K562 (cell line): Measurements from ENCODE around the gene GARRE1. TPM values are rescaled to one million over a fixed set of nuclear protein-coding genes. Genes with fewer than 3 reads are reported as not detected.
A peak's percentile ranks its signal among the peaks of the same experiment; 100 is the strongest.

Source experiments
- ATAC-seq: fragments of 200-7000 bp; cut with Tn5 transposase; 3 replicates; pipeline ENCODE4 v1.9.1; 2020; ENCODE audit warnings: moderate library complexity
- BruUV-seq: library from RNA; stranded (reverse); fragments of 400-500 nt; replicated peaks from 2 replicates; lab custom pipeline; 2021; lab: Mats Ljungman, UMichigan
- CTCF ChIA-PET: fragments of 300-600 bp; formaldehyde crosslinking; extraction: SDS; loops from one replicate; lab custom pipeline; 2021; ENCODE audit warnings: low intra/inter-chr PET ratio; lab: Yijun Ruan, JAX
- POLR2A ChIA-PET: fragments of 300-600, 350-650 bp; sonication (Branson Sonifier 250); formaldehyde crosslinking; extraction: SDS; loops from one replicate; lab custom pipeline; 2021; ENCODE audit warnings: antibody characterized with exemption, inconsistent platforms; lab: Yijun Ruan, JAX
- DNase-seq, 4 experiments: peaks; one replicate each; pipeline versions ENCODE4 v3.0.0 to v3.0.0-alpha.2; 2011 to 2018; ENCODE audit warnings: low spot score in 3 of 4, mixed read lengths in 3 of 4; ENCODE audit errors: extremely low read depth in 1 of 4
- FAIRE-seq: peaks from 2 replicates; lab custom pipeline; 2011; peaks lifted over from hg19 to GRCh38; lab: Jason Lieb, UNC
- H2AFZ ChIP-seq: 2 replicates; pipeline ENCODE4 v1.6.0; 2011; ENCODE audit warnings: low read depth, low read length, control low read depth, inconsistent platforms
- H3K27ac ChIP-seq: fragments of 200-600 bp; 3 replicates; pipeline ENCODE4 v1.8.0; 2011; ENCODE audit warnings: low read depth, mild to moderate bottlenecking, control low read depth, inconsistent platforms, low read length, moderate library complexity, mixed read lengths; ENCODE audit errors: extremely low read depth
- H3K27me3 ChIP-seq, 2 experiments: fragments of 300-600 bp in 1 of 2; 2 replicates in 1 of 2; 3 replicates in 1 of 2; pipeline versions ENCODE4 v1.6.0 to v1.8.0; 2011; ENCODE audit warnings: inconsistent platforms in 2 of 2, low read length in 2 of 2, mild to moderate bottlenecking in 1 of 2, mixed read lengths in 1 of 2, moderate library complexity in 1 of 2; ENCODE audit not compliant: control insufficient read depth in 2 of 2, insufficient read depth in 2 of 2
- H3K36me3 ChIP-seq: fragments of 300-600 bp; 3 replicates; pipeline ENCODE4 v1.8.0; 2011; ENCODE audit warnings: mild to moderate bottlenecking, low read length, inconsistent platforms; ENCODE audit not compliant: control insufficient read depth, insufficient read depth
- H3K4me1 ChIP-seq, 2 experiments: fragments of 200-600 bp in 1 of 2; replicated peaks in 1 of 2; 2 replicates in 1 of 2; 3 replicates in 1 of 2; pipeline versions ENCODE4 v1.5.1 to v1.8.0; 2011; ENCODE audit warnings: inconsistent platforms in 2 of 2, low read length in 2 of 2, mild to moderate bottlenecking in 1 of 2, mixed read lengths in 1 of 2, moderate library complexity in 1 of 2; ENCODE audit not compliant: control insufficient read depth in 2 of 2, insufficient read depth in 2 of 2
- H3K4me2 ChIP-seq: 2 replicates; pipeline ENCODE4 v1.6.1; 2011; ENCODE audit warnings: low read length, control low read depth, inconsistent platforms, mixed read lengths; ENCODE audit not compliant: insufficient read depth
- H3K4me3 ChIP-seq: fragments of 200-600 bp; sonication (generic), shearing (Covaris generic); 2 replicates; pipeline ENCODE4 v1.5.1; 2016; ENCODE audit warnings: control low read depth, inconsistent platforms
- H3K79me2 ChIP-seq: fragments of 200-600 bp; 3 replicates; pipeline ENCODE4 v1.8.0; 2011; ENCODE audit warnings: low read length, inconsistent platforms; ENCODE audit not compliant: control insufficient read depth, insufficient read depth
- H3K9ac ChIP-seq, 2 experiments: 2 replicates each; pipeline versions ENCODE4 v1.6.0 to v1.6.1; 2011; ENCODE audit warnings: low read depth in 2 of 2, low read length in 2 of 2, control low read depth in 1 of 2, inconsistent platforms in 1 of 2, mild to moderate bottlenecking in 1 of 2, mixed read lengths in 1 of 2; ENCODE audit not compliant: insufficient read depth in 1 of 2
- H3K9me1 ChIP-seq: one replicate; pipeline ENCODE4 v1.6.0; 2011; ENCODE audit warnings: inconsistent platforms, mild to moderate bottlenecking, low read length, moderate library complexity; ENCODE audit not compliant: control insufficient read depth, insufficient read depth
- H3K9me3 ChIP-seq: replicated peaks from 2 replicates; pipeline ENCODE4 v1.5.1; 2011; ENCODE audit warnings: low read depth, low read length, inconsistent platforms; ENCODE audit not compliant: control insufficient read depth, insufficient read depth
- H4K20me1 ChIP-seq: replicated peaks from 2 replicates; pipeline ENCODE4 v1.6.1; 2011; ENCODE audit warnings: low read length, inconsistent platforms, mixed read lengths; ENCODE audit not compliant: control insufficient read depth, insufficient read depth
- ATF3 ChIP-seq, 2 experiments: fragments of 450-650 bp in 1 of 2; sonication (generic) in 1 of 2; formaldehyde crosslinking in 1 of 2; IDR thresholded peaks in 1 of 2; conservative IDR thresholded peaks in 1 of 2; 2 replicates each; pipeline versions ENCODE4 v1.6.1 to v1.8.1; 2016 to 2023; ENCODE audit warnings: mild to moderate bottlenecking in 2 of 2, moderate library complexity in 2 of 2, inconsistent platforms in 1 of 2, missing genetic modification reagents in 1 of 2
- E4F1 ChIP-seq: fragments of 250-450 bp; sonication (Bioruptor Pico); IDR thresholded peaks from 2 replicates; pipeline ENCODE4 v1.5.0; 2021; ENCODE audit warnings: mild to moderate bottlenecking, borderline replicate concordance
- HEY1 ChIP-seq: fragments of 250-450 bp; sonication (Bioruptor Pico); IDR thresholded peaks from 2 replicates; pipeline ENCODE4 v1.5.0; 2020; ENCODE audit warnings: mild to moderate bottlenecking, moderate library complexity, borderline replicate concordance
- HMGXB4 ChIP-seq: sonication (generic); formaldehyde crosslinking; IDR thresholded peaks from 2 replicates; pipeline ENCODE4 v1.8.1; 2023; ENCODE audit warnings: mild to moderate bottlenecking, missing genetic modification reagents
- ILK ChIP-seq: fragments of 450-650 bp; IDR thresholded peaks from 2 replicates; pipeline ENCODE4 v1.6.1; 2016; ENCODE audit warnings: missing genetic modification characterization, low read depth, mild to moderate bottlenecking, missing compliant biosample characterization, moderate library complexity, borderline replicate concordance
- SETDB1 ChIP-seq: IDR thresholded peaks from one replicate; pipeline ENCODE4 v1.6.1; 2012; ENCODE audit warnings: low read length, control low read depth, inconsistent platforms
- TAF1 ChIP-seq: IDR thresholded peaks from 2 replicates; pipeline ENCODE4 v1.6.1; 2011; ENCODE audit warnings: mild to moderate bottlenecking, low read length, moderate library complexity; ENCODE audit not compliant: insufficient read depth, control insufficient read depth, severe bottlenecking; ENCODE audit errors: extremely low read depth
- USF1 ChIP-seq: sonication (generic); formaldehyde crosslinking; IDR thresholded peaks from 2 replicates; pipeline ENCODE4 v1.9.0; 2022; ENCODE audit warnings: mild to moderate bottlenecking, missing genetic modification reagents
- ZNF217 ChIP-seq: sonication (generic); formaldehyde crosslinking; IDR thresholded peaks from 2 replicates; pipeline ENCODE4 v1.8.0; 2022; ENCODE audit warnings: mild to moderate bottlenecking, missing genetic modification reagents
- ZNF354B ChIP-seq: fragments of 250-450 bp; sonication (Bioruptor Pico); IDR thresholded peaks from 2 replicates; pipeline ENCODE4 v1.4.0; 2020
- ZNF41 ChIP-seq: fragments of 250-450 bp; sonication (Bioruptor Pico); conservative IDR thresholded peaks from 2 replicates; pipeline ENCODE4 v1.4.0; 2020; ENCODE audit warnings: mild to moderate bottlenecking
- ZNF668 ChIP-seq: fragments of 250-450 bp; sonication (Bioruptor Pico); IDR thresholded peaks from 2 replicates; pipeline ENCODE4 v1.8.0; 2022; ENCODE audit warnings: mild to moderate bottlenecking, inconsistent platforms
- WGBS: fragments of 100-300 bp; shearing (Covaris generic); methylation state at CpG from one replicate; pipeline ENCODE4 v1.1.6; 2016; ENCODE audit warnings: low coverage, mixed read lengths; ENCODE audit not compliant: insufficient coverage; ENCODE audit errors: missing lambda C conversion rate; 5-methylcytosine and 5-hydroxymethylcytosine counted together
- in situ Hi-C: fragments of 300-500 bp; cut with MboI; formaldehyde crosslinking; loops from 4 replicates; pipeline ENCODE4 v1.15.0; 2018; ENCODE audit warnings: inconsistent platforms, mixed read lengths
- intact Hi-C: fragments of 100-400 bp; cut with micrococcal nuclease; formaldehyde crosslinking; loops from 2 replicates; pipeline ENCODE4 v1.14.2; 2022
- polyA plus RNA-seq, 8 experiments: library from polyadenylated mRNA; depleted of rRNA in 4 of 8; stranded (reverse) in 5 of 8; unstranded in 3 of 8; fragments of >200 nt; fragmentation: Nextera tagmentation in 2 of 8; fragmentation: Illumina TruSeq in 1 of 8; extraction: Ambion mirVana in 2 of 8; extraction: Trizol in 1 of 8; gene quantifications; 2 replicates each; pipeline versions ENCODE4 v1.2.1 to v1.2.3, GENCODE V29; 2011 to 2014; ENCODE audit warnings: inconsistent platforms in 1 of 8, missing spikeins in 1 of 8
- total RNA-seq, 7 experiments: library from RNA; depleted of rRNA in 6 of 7; stranded (reverse); fragments of >200 nt in 6 of 7; fragmentation: Illumina TruSeq in 2 of 7; extraction: Trizol in 2 of 7; gene quantifications; 2 replicates each; pipeline versions ENCODE4 v1.2.1 to v1.2.3, GENCODE V29; 2011 to 2021; ENCODE audit warnings: low replicate concordance in 1 of 7

Gene GARRE1
- total and polyA plus RNA-seq, 9 of the 15 experiments (the other 6 are each of a cell fraction or from before 2014, with no cell fraction given), result 1.6 to 12.8 (median 7.5) TPM

GRCh38 chr19:34273121-34273520 is 18.8 kb downstream of the GARRE1 start (continued):
- TF ChIP-seq SETDB1, result no peak
- no peak for TF ChIP-seq HEY1 (CRISPR knock-in tag)
- TF ChIP-seq ZNF217 (CRISPR knock-in tag), result no peak

GRCh38 chr19:34274284-34274826 is 20.0 kb downstream of the GARRE1 start:
- BruUV-seq, result no TSS peak
- peaks cover 4 to 10% of the 10 kb centered on the region in 2 experiments; a peak in 4 of 5 replicates for H3K4me1 ChIP-seq
- H4K20me1 ChIP-seq, result peaks cover 25% of the 10 kb centered on the region
- ChIA-PET POLR2A (interaction anchor here (2.2 to 5.3 kb wide), 2 partner anchors 13 to 15 kb away, joined by 6 to 21 read pairs; no protein-coding TSS in a partner anchor), CTCF (no interaction called here)
- H3K9me1 ChIP-seq, result peaks cover 3% of the 10 kb centered on the region
- no peak overlapping the region for H3K4me3 ChIP-seq
- no peaks in the 10 kb centered on the region for H3K9me3 ChIP-seq
- no peak overlapping the region for H3K9ac ChIP-seq
- H3K27ac ChIP-seq, result no peak overlapping the region
- in situ Hi-C loops (no loop called here), intact Hi-C loops (no loop called here)
- DNase-seq (no peak), ATAC-seq (no peak; the same call in 2 of the 3 replicates), FAIRE-seq (no peak)
- WGBS, result 58% methylated on average over 7 of the region's 7 CpGs
- no peak overlapping the region for H2AFZ ChIP-seq
- 0 out of 3 replicates have a peak, but pooled peaks cover 15% of the 10 kb centered on the region for H3K79me2 ChIP-seq
- TF ChIP-seq ZNF668 (CRISPR knock-in tag) (no peak), ZNF354B (CRISPR knock-in tag) (no peak), E4F1 (no peak), TAF1 (no peak), USF1 (CRISPR knock-in tag) (no peak), HMGXB4 (CRISPR knock-in tag) (no peak), ATF3 (IDR thresholded peaks at IDR 0.05) (peak; percentile 35; the same call in 1 of the 2 replicates), ATF3 (CRISPR knock-in tag; conservative IDR thresholded peaks at IDR 0.05) (no peak), ZNF41 (CRISPR knock-in tag) (no peak), ILK (tag) (no peak)
- no peak overlapping the region for H3K4me2 ChIP-seq
- no peaks in the 10 kb centered on the region; the same call in 2 of the 3 replicates for H3K36me3 ChIP-seq
- no peaks in the 10 kb centered on the region; a peak in 1 of 5 replicates for H3K27me3 ChIP-seq
